Fibroblast of lung (primary cell): Measurements from ENCODE around the gene IGSF10. TPM values are rescaled to one million over a fixed set of nuclear protein-coding genes. Genes with fewer than 3 reads are reported as not detected.

ENCODE experiments used
- DNase-seq, 2 donors: peaks; one replicate each; pipeline versions ENCODE4 v3.0.0 to v3.0.0-alpha.2; 2010; ENCODE audit warnings: low read depth in 2 of 2
- H2AFZ ChIP-seq: 2 replicates; pipeline ENCODE4 v1.5.1; 2012; ENCODE audit warnings: low read length, control low read depth, inconsistent platforms
- H3K27ac ChIP-seq: 2 replicates; pipeline ENCODE4 v1.5.1; 2011; ENCODE audit warnings: low read length, control low read depth; ENCODE audit not compliant: insufficient read depth
- H3K27me3 ChIP-seq: 2 replicates; pipeline ENCODE4 v1.5.1; 2011; ENCODE audit warnings: mild to moderate bottlenecking, low read length; ENCODE audit not compliant: control insufficient read depth, insufficient read depth
- H3K36me3 ChIP-seq: 2 replicates; pipeline ENCODE4 v1.5.1; 2011; ENCODE audit warnings: low read length; ENCODE audit not compliant: control insufficient read depth, insufficient read depth
- H3K4me1 ChIP-seq: 2 replicates; pipeline ENCODE4 v1.5.1; 2011; ENCODE audit warnings: low read length; ENCODE audit not compliant: control insufficient read depth, insufficient read depth; ENCODE audit errors: extremely low read depth
- H3K4me2 ChIP-seq: 2 replicates; pipeline ENCODE4 v1.5.1; 2011; ENCODE audit warnings: low read length, control low read depth; ENCODE audit not compliant: insufficient read depth; ENCODE audit errors: extremely low read depth
- H3K4me3 ChIP-seq, 4 experiments: fragments of 200-600 bp in 1 of 4; sonication (generic) in 1 of 4; replicated peaks in 1 of 4; 2 replicates each; pipeline ENCODE4 v1.5.1; 2011 to 2016; ENCODE audit warnings: low read length in 4 of 4, low read depth in 3 of 4, mild to moderate bottlenecking in 3 of 4, control low read depth in 2 of 4, inconsistent platforms in 1 of 4, mixed read lengths in 1 of 4; ENCODE audit not compliant: insufficient read depth in 1 of 4; ENCODE audit errors: control extremely low read depth in 1 of 4
- H3K79me2 ChIP-seq: 2 replicates; pipeline ENCODE4 v1.5.1; 2012; ENCODE audit warnings: mild to moderate bottlenecking, low read length, inconsistent platforms; ENCODE audit not compliant: control insufficient read depth, insufficient read depth
- H3K9ac ChIP-seq: 2 replicates; pipeline ENCODE4 v1.5.1; 2011; ENCODE audit warnings: mild to moderate bottlenecking, low read length, control low read depth; ENCODE audit not compliant: insufficient read depth
- H3K9me3 ChIP-seq: 2 replicates; pipeline ENCODE4 v1.5.1; 2012; ENCODE audit warnings: low read depth, low read length; ENCODE audit not compliant: control insufficient read depth, insufficient read depth
- H4K20me1 ChIP-seq: 2 replicates; pipeline ENCODE4 v1.5.1; 2011; ENCODE audit warnings: low read length; ENCODE audit not compliant: control insufficient read depth, insufficient read depth; ENCODE audit errors: extremely low read depth
- EZH2 ChIP-seq: IDR thresholded peaks from 2 replicates; pipeline ENCODE4 v1.5.1; 2012; ENCODE audit warnings: low read length, control low read depth, mild to moderate bottlenecking; ENCODE audit errors: missing control alignments
- polyA plus RNA-seq, 2 donors: library from polyadenylated mRNA; depleted of rRNA in 1 of 2; stranded (reverse) in 1 of 2; unstranded in 1 of 2; fragments of >200 nt; gene quantifications; 2 replicates each; pipeline ENCODE4 v1.2.1, GENCODE V29; 2011 to 2012; ENCODE audit warnings: missing spikeins in 1 of 2
- total RNA-seq: library from RNA; depleted of rRNA; stranded (reverse); fragments of >200 nt; gene quantifications from 2 replicates; pipeline ENCODE4 v1.2.1, GENCODE V29; 2014
- TF ChIP-seq, protein P1 (sequence below), 2 donors: IDR thresholded peaks in 1 of 2; conservative IDR thresholded peaks in 1 of 2; 1 replicate in 1 of 2; 2 replicates in 1 of 2; pipeline ENCODE4 v1.5.1; 2011 to 2012; ENCODE audit warnings: low read length in 2 of 2, control low read depth in 1 of 2, inconsistent platforms in 1 of 2, low read depth in 1 of 2, mild to moderate bottlenecking in 1 of 2

IGSF10 gene
- total and polyA plus RNA-seq, 2 donors (not counting 1 experiment from before 2014, with no cell fraction given) = 5.1 to 45.9 TPM

DNA sequence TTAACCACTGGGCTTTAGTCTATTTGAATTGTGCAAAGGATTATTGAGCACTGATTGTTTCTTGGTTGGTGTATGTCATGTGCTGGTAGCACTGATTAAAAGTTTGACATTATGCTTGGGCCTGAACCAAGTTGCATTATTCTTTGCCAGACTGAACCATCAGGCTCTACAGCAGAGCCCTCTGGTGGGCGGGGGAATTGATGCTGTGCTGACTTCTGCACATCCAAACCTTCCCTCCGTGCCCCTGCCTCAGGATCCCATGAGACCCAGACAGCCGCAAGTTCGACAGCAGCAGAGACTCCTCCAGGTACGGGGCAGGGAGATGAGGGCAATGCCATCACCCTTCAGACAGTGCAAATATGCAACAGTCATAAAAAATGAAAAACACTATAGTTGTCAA lies 47.9 kb downstream of the IGSF10 start:
- Histone ChIP-seq H3K4me3 (no peak overlapping the region), H3K4me1 (peaks cover 14% of the 10 kb centered on the region), H3K79me2 (no peaks in the 10 kb centered on the region), H3K27ac (no peak overlapping the region), H3K9ac (no peak overlapping the region), H3K4me2 (no peak overlapping the region), H3K27me3 (no peaks in the 10 kb centered on the region), H3K36me3 (no peaks in the 10 kb centered on the region), H2AFZ (no peak overlapping the region), H3K9me3 (no peaks in the 10 kb centered on the region), H4K20me1 (no peaks in the 10 kb centered on the region)
- no peak for DNase-seq
- no peak for TF ChIP-seq EZH2
- TF ChIP-seq, protein P1, sequence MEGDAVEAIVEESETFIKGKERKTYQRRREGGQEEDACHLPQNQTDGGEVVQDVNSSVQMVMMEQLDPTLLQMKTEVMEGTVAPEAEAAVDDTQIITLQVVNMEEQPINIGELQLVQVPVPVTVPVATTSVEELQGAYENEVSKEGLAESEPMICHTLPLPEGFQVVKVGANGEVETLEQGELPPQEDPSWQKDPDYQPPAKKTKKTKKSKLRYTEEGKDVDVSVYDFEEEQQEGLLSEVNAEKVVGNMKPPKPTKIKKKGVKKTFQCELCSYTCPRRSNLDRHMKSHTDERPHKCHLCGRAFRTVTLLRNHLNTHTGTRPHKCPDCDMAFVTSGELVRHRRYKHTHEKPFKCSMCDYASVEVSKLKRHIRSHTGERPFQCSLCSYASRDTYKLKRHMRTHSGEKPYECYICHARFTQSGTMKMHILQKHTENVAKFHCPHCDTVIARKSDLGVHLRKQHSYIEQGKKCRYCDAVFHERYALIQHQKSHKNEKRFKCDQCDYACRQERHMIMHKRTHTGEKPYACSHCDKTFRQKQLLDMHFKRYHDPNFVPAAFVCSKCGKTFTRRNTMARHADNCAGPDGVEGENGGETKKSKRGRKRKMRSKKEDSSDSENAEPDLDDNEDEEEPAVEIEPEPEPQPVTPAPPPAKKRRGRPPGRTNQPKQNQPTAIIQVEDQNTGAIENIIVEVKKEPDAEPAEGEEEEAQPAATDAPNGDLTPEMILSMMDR (conservative IDR thresholded peaks at IDR 0.05 in 1 of 2, IDR thresholded peaks at IDR 0.05 in 1 of 2; ENCODE audit: low read depth in 1 of 2, low read length in 2 of 2) = no peak

Other genes starting within 250 kb of the IGSF10 start
- not detected in 2 replicates for gene P2RY14, start 182.5 kb downstream of the IGSF10 start, total RNA-seq
- 0.09 and 0.26 TPM in 2 replicates for gene P2RY14, start 182.5 kb downstream of the IGSF10 start, polyA plus RNA-seq
- gene GPR87, start 144.2 kb downstream of the IGSF10 start, total RNA-seq = 0.17 and 0.26 TPM in 2 replicates
- 0.05 and 0.11 TPM in 2 replicates for gene GPR87, start 144.2 kb downstream of the IGSF10 start, polyA plus RNA-seq
- under 0.01 TPM in 1 of 2 replicates, not detected in the other for gene P2RY13, start 131.5 kb downstream of the IGSF10 start, total RNA-seq
- 0.03 TPM in 1 of 2 replicates, not detected in the other for gene P2RY13, start 131.5 kb downstream of the IGSF10 start, polyA plus RNA-seq
- gene P2RY12, start 76.3 kb downstream of the IGSF10 start, total RNA-seq = 1.8 and 2.5 TPM in 2 replicates
- gene P2RY12, start 76.3 kb downstream of the IGSF10 start, polyA plus RNA-seq = 0.34 and 0.45 TPM in 2 replicates